Activated T-helper 2 cell treated with anti-CD3 and anti-CD28 coated beads, Interferon-gamma antibody, Interleukin-2, Interleukin-4, amounts not matched to agents 10 μg/mL and 5 μg/mL and 100 μg/mL, durations not matched to agents 14 hours and 24 hours and 36 hours (primary cell): ENCODE results near the gene ERBIN. TPM values are rescaled to one million over a fixed set of nuclear protein-coding genes. Genes with fewer than 3 reads are reported as not detected.

Experiments used
- DNase-seq: peaks from one replicate; pipeline ENCODE4 v3.0.0; 2021; ENCODE audit warnings: low spot score
- H3K27ac Mint-ChIP-seq: one replicate; pipeline ENCODE4 v1.8.0; 2021; ENCODE audit warnings: mixed read lengths
- H3K27me3 Mint-ChIP-seq: one replicate; pipeline ENCODE4 v1.8.0; 2021; ENCODE audit warnings: low read depth, mixed read lengths
- H3K36me3 Mint-ChIP-seq: one replicate; pipeline ENCODE4 v1.8.0; 2021; ENCODE audit warnings: low read depth, mixed read lengths
- H3K4me1 Mint-ChIP-seq: one replicate; pipeline ENCODE4 v1.8.0; 2021; ENCODE audit warnings: low read depth, mixed read lengths
- H3K4me3 Mint-ChIP-seq: one replicate; pipeline ENCODE4 v1.8.0; 2021; ENCODE audit warnings: low read depth, mild to moderate bottlenecking, moderate library complexity, mixed read lengths
- H3K9me3 Mint-ChIP-seq: one replicate; pipeline ENCODE4 v1.8.0; 2021; ENCODE audit warnings: mixed read lengths
- intact Hi-C: fragments of 100-400 bp; cut with micrococcal nuclease; formaldehyde crosslinking; loops from one replicate; pipeline ENCODE4 v1.15.1; 2023
- total RNA-seq: library from RNA; stranded (reverse); gene quantifications from 2 replicates; pipeline ENCODE4 v1.2.3, GENCODE V29; 2022

Gene ERBIN
- total RNA-seq, 1 donor from 2014 or later: 39.3 TPM

GRCh38 chr5:65925044-65925600 is 1.3 kb upstream of the ERBIN start:
- H3K27ac Mint-ChIP-seq: peak overlapping the region; percentile 81
- intact Hi-C loops: loop anchor here (2.0 to 5.0 kb wide), 6 partner anchors 46 to 443 kb away; partner anchors contain the start of gene ADAMTS6
- peak; percentile 68 for DNase-seq
- H3K4me1 Mint-ChIP-seq: peaks cover 14% of the 10 kb centered on the region
- H3K27me3 Mint-ChIP-seq: peaks cover 29% of the 10 kb centered on the region
- H3K4me3 Mint-ChIP-seq: peak overlapping the region; percentile 78
- H3K9me3 Mint-ChIP-seq: no peaks in the 10 kb centered on the region
- H3K36me3 Mint-ChIP-seq: peaks cover 4% of the 10 kb centered on the region

- H3K27ac Mint-ChIP-seq: peak overlapping the region; percentile 88
- peaks cover 18% of the 10 kb centered on the region for H3K4me1 Mint-ChIP-seq
- H3K9me3 Mint-ChIP-seq: no peaks in the 10 kb centered on the region
- peak; percentile 75 for DNase-seq
- intact Hi-C loops: loop anchor here (1.0 to 5.0 kb wide), 11 partner anchors 47 to 443 kb away; partner anchors contain the start of genes ADAMTS6, SHLD3, SREK1 and TRAPPC13
- H3K27me3 Mint-ChIP-seq: peaks cover 29% of the 10 kb centered on the region
- H3K36me3 Mint-ChIP-seq: peaks cover 9% of the 10 kb centered on the region
- H3K4me3 Mint-ChIP-seq: peak overlapping the region; percentile 87
Measured at GRCh38 chr5:65925601-65926275, 637 bp upstream of the ERBIN start.

- Mint-ChIP-seq H3K4me1 (peaks cover 23% of the 10 kb centered on the region), H3K36me3 (peaks cover 14% of the 10 kb centered on the region), H3K4me3 (peak overlapping the region; percentile 98), H3K27me3 (peaks cover 22% of the 10 kb centered on the region), H3K9me3 (no peaks in the 10 kb centered on the region), H3K27ac (peak overlapping the region; percentile 82)
- intact Hi-C loops: loop anchor here (1.0 to 5.0 kb wide), 10 partner anchors 85 to 445 kb away; partner anchors contain the start of genes ADAMTS6, SHLD3, SREK1 and TRAPPC13
- DNase-seq: no peak
Measured at GRCh38 chr5:65926893-65927292, 518 bp downstream of the ERBIN start.

- Mint-ChIP-seq H3K9me3 (no peaks in the 10 kb centered on the region), H3K4me3 (peak overlapping the region; percentile 98), H3K4me1 (peaks cover 26% of the 10 kb centered on the region), H3K27ac (peak overlapping the region; percentile 82), H3K36me3 (peaks cover 17% of the 10 kb centered on the region), H3K27me3 (peaks cover 21% of the 10 kb centered on the region)
- no peak for DNase-seq
- intact Hi-C loops: loop anchor here (1.0 to 5.0 kb wide), 9 partner anchors 85 to 445 kb away; partner anchors contain the start of genes ADAMTS6, SHLD3, TRAPPC13 and TRIM23
Measured at GRCh38 chr5:65927503-65928321, 1.3 kb downstream of the ERBIN start.

- H3K27ac Mint-ChIP-seq: peak overlapping the region; percentile 82
- no peak for DNase-seq
- H3K9me3 Mint-ChIP-seq: no peaks in the 10 kb centered on the region
- H3K36me3 Mint-ChIP-seq: peaks cover 23% of the 10 kb centered on the region
- H3K4me3 Mint-ChIP-seq: peak overlapping the region; percentile 98
- H3K27me3 Mint-ChIP-seq: peaks cover 16% of the 10 kb centered on the region
- H3K4me1 Mint-ChIP-seq: peaks cover 31% of the 10 kb centered on the region
- intact Hi-C loops: loop anchor here (5.0 kb wide), 4 partner anchors 84 to 446 kb away; partner anchors contain the start of gene ADAMTS6
Measured at GRCh38 chr5:65928322-65928752, 2.0 kb downstream of the ERBIN start.

- DNase-seq: no peak
- H3K27ac Mint-ChIP-seq: no peak overlapping the region
- H3K4me1 Mint-ChIP-seq: peaks cover 31% of the 10 kb centered on the region
- peaks cover 23% of the 10 kb centered on the region for H3K36me3 Mint-ChIP-seq
- intact Hi-C loops: loop anchor here (5.0 kb wide), 4 partner anchors 83 to 447 kb away; partner anchors contain the start of gene ADAMTS6
- H3K9me3 Mint-ChIP-seq: no peaks in the 10 kb centered on the region
- H3K4me3 Mint-ChIP-seq: peak overlapping the region; percentile 98
- H3K27me3 Mint-ChIP-seq: peaks cover 11% of the 10 kb centered on the region
Measured at GRCh38 chr5:65928860-65929259, 2.5 kb downstream of the ERBIN start.

GRCh38 chr5:65932676-65933075 is 6.3 kb downstream of the ERBIN start:
- no peak overlapping the region for H3K27ac Mint-ChIP-seq
- no peak overlapping the region for H3K4me3 Mint-ChIP-seq
- intact Hi-C loops: no loop called here
- no peak for DNase-seq
- no peaks in the 10 kb centered on the region for H3K27me3 Mint-ChIP-seq
- peaks cover 37% of the 10 kb centered on the region for H3K36me3 Mint-ChIP-seq
- H3K4me1 Mint-ChIP-seq: peaks cover 31% of the 10 kb centered on the region
- H3K9me3 Mint-ChIP-seq: no peaks in the 10 kb centered on the region

- no peak for DNase-seq
- peaks cover 6% of the 10 kb centered on the region for H3K9me3 Mint-ChIP-seq
- no peak overlapping the region for H3K27ac Mint-ChIP-seq
- H3K36me3 Mint-ChIP-seq: peaks cover 40% of the 10 kb centered on the region
- H3K27me3 Mint-ChIP-seq: no peaks in the 10 kb centered on the region
- H3K4me3 Mint-ChIP-seq: no peak overlapping the region
- intact Hi-C loops: no loop called here
- H3K4me1 Mint-ChIP-seq: peaks cover 31% of the 10 kb centered on the region
Measured at GRCh38 chr5:65933295-65933694, 6.9 kb downstream of the ERBIN start.

GRCh38 chr5:65938256-65938655 is 11.9 kb downstream of the ERBIN start:
- DNase-seq: no peak

GRCh38 chr5:65943771-65944170 is 17.4 kb downstream of the ERBIN start:
- H3K4me1 Mint-ChIP-seq: peaks cover 8% of the 10 kb centered on the region
- peaks cover 33% of the 10 kb centered on the region for H3K36me3 Mint-ChIP-seq
- H3K9me3 Mint-ChIP-seq: no peaks in the 10 kb centered on the region
- H3K4me3 Mint-ChIP-seq: no peak overlapping the region
- intact Hi-C loops: no loop called here
- no peaks in the 10 kb centered on the region for H3K27me3 Mint-ChIP-seq
- H3K27ac Mint-ChIP-seq: no peak overlapping the region
- DNase-seq: no peak

More at GRCh38 chr5:65938256-65938655, 11.9 kb downstream of the ERBIN start:
- peaks cover 7% of the 10 kb centered on the region for H3K9me3 Mint-ChIP-seq
- H3K27me3 Mint-ChIP-seq: no peaks in the 10 kb centered on the region
- intact Hi-C loops: no loop called here
- H3K27ac Mint-ChIP-seq: no peak overlapping the region
- peaks cover 34% of the 10 kb centered on the region for H3K36me3 Mint-ChIP-seq
- no peak overlapping the region for H3K4me3 Mint-ChIP-seq
- H3K4me1 Mint-ChIP-seq: peaks cover 11% of the 10 kb centered on the region

- Mint-ChIP-seq H3K27ac (no peak overlapping the region), H3K27me3 (no peaks in the 10 kb centered on the region), H3K4me1 (peaks cover 8% of the 10 kb centered on the region), H3K9me3 (no peaks in the 10 kb centered on the region), H3K36me3 (peaks cover 31% of the 10 kb centered on the region), H3K4me3 (no peak overlapping the region)
- intact Hi-C loops: no loop called here
- no peak for DNase-seq
Measured at GRCh38 chr5:65946198-65946745, 19.9 kb downstream of the ERBIN start.

- DNase-seq: no peak
- Mint-ChIP-seq H3K27me3 (no peaks in the 10 kb centered on the region), H3K27ac (no peak overlapping the region), H3K36me3 (peaks cover 32% of the 10 kb centered on the region), H3K4me1 (peaks cover 6% of the 10 kb centered on the region), H3K9me3 (no peaks in the 10 kb centered on the region), H3K4me3 (no peak overlapping the region)
- intact Hi-C loops: no loop called here
Measured at GRCh38 chr5:65948115-65948747, 21.9 kb downstream of the ERBIN start.
